Caco-2 (cell line): ENCODE data around the gene TTC9C. TPM values are rescaled to one million over a fixed set of nuclear protein-coding genes. Genes with fewer than 3 reads are reported as not detected.

ENCODE experiments used
- BruUV-seq: library from RNA; stranded (reverse); fragments of 400-500 nt; replicated peaks from 2 replicates; lab custom pipeline; 2021; lab: Mats Ljungman, UMichigan
- CTCF ChIA-PET: fragments of 300-600 bp; sonication (Branson Sonifier 250); formaldehyde crosslinking; loops from one replicate; lab custom pipeline; 2022; ENCODE audit warnings: antibody characterized with exemption; lab: Charles Lee
- POLR2A ChIA-PET: fragments of 300-600 bp; sonication (Branson Sonifier 250); formaldehyde crosslinking; loops from one replicate; lab custom pipeline; 2022; ENCODE audit warnings: antibody characterized with exemption; lab: Charles Lee
- DNase-seq, 2 experiments: peaks; one replicate each; pipeline versions ENCODE4 v3.0.0 to v3.0.0-alpha.2; 2020 to 2022
- H3K27me3 ChIP-seq: replicated peaks from 2 replicates; pipeline ENCODE4 v1.6.0; 2011; ENCODE audit warnings: low read length; ENCODE audit not compliant: control insufficient read depth, insufficient read depth
- H3K36me3 ChIP-seq: 2 replicates; pipeline ENCODE4 v1.5.1; 2011; ENCODE audit warnings: low read length; ENCODE audit not compliant: control insufficient read depth, insufficient read depth
- H3K4me1 ChIP-seq: fragments of 250-450 bp; sonication (Bioruptor Pico); 2 replicates; pipeline ENCODE4 v1.5.1; 2020; ENCODE audit warnings: mild to moderate bottlenecking
- H3K4me3 ChIP-seq: 2 replicates; pipeline ENCODE4 v1.5.1; 2011; ENCODE audit warnings: low read depth, mild to moderate bottlenecking, control low read depth, low read length
- H3K9me3 ChIP-seq: fragments of 250-450 bp; sonication (Bioruptor Pico); 2 replicates; pipeline ENCODE4 v1.5.1; 2020; ENCODE audit warnings: mild to moderate bottlenecking, moderate library complexity
- H3K27ac Mint-ChIP-seq: one replicate; pipeline ENCODE4 v1.8.0; 2022; ENCODE audit warnings: mixed read lengths; ENCODE audit not compliant: unreplicated experiment
- H3K27me3 Mint-ChIP-seq: one replicate; pipeline ENCODE4 v1.8.0; 2022; ENCODE audit warnings: mixed read lengths; ENCODE audit not compliant: insufficient read depth, unreplicated experiment
- H3K36me3 Mint-ChIP-seq: one replicate; pipeline ENCODE4 v1.8.0; 2022; ENCODE audit warnings: mild to moderate bottlenecking, mixed read lengths; ENCODE audit not compliant: insufficient read depth, unreplicated experiment
- H3K4me1 Mint-ChIP-seq: one replicate; pipeline ENCODE4 v1.8.0; 2022; ENCODE audit warnings: low read depth, mixed read lengths; ENCODE audit not compliant: unreplicated experiment
- H3K4me3 Mint-ChIP-seq: one replicate; pipeline ENCODE4 v1.8.0; 2022; ENCODE audit warnings: mild to moderate bottlenecking, moderate library complexity, mixed read lengths; ENCODE audit not compliant: unreplicated experiment
- H3K9me3 Mint-ChIP-seq: one replicate; pipeline ENCODE4 v1.8.0; 2022; ENCODE audit warnings: mixed read lengths; ENCODE audit not compliant: unreplicated experiment
- intact Hi-C: fragments of 100-400 bp; cut with micrococcal nuclease; formaldehyde crosslinking; loops from one replicate; pipeline ENCODE4 v1.10.0; 2022; ENCODE audit not compliant: unreplicated experiment
- total RNA-seq: library from RNA; stranded (reverse); gene quantifications from 2 replicates; pipeline ENCODE4 v1.2.3, GENCODE V29; 2022
- TF ChIP-seq, protein P1 (sequence below), 2 experiments: fragments of 200-600 bp in 1 of 2; IDR thresholded peaks; 1 replicate in 1 of 2; 2 replicates in 1 of 2; pipeline versions ENCODE4 v1.5.1 to v1.8.0; 2011 to 2022; ENCODE audit warnings: antibody characterized with exemption in 1 of 2, control low read depth in 1 of 2, inconsistent platforms in 1 of 2, low read depth in 1 of 2, low read length in 1 of 2, mild to moderate bottlenecking in 1 of 2, moderate library complexity in 1 of 2; ENCODE audit not compliant: insufficient read depth in 1 of 2, severe bottlenecking in 1 of 2, unreplicated experiment in 1 of 2

TTC9C gene
- total RNA-seq, 1 experiment from 2014 or later = 53.6 TPM

DNA sequence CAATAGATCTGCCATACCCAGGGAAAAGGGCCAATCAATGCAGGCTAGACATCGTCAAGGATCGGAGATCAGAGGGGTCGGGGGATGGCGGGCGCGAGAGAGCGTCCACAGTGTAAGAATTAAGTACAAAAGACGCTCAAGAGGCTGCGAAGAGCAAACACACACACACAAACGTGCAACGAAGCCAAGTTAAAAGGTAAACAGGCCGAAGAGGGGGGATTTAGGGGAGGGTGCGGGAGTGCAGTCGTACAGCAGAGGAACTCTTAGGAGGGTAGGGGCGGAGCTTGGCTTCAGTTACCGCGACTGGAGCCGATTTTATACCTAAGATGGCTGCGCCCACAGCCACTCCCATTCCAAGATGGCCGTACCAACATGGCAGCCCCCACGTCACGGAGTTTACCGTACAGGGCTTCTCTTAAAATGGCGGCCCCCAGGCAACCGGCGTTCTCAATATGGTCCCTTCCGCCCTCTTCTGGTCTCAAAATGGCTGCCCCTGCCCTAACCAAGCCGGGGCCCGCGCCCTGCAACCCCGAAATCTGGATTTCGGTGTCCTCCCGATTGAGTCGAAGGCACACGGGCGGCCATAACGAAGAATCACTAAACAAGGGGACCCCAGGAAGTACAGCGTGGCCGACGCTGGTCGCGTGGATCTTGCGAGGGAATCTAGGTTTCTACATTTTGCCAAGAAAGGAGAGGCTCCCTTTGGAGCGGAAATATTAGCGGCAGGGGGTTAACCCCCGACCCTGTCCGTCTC lies 18.9 kb upstream of the TTC9C start:
- no TSS peak for BruUV-seq
- no peaks in the 10 kb centered on the region for H3K27me3 Mint-ChIP-seq
- H3K9me3 Mint-ChIP-seq = no peaks in the 10 kb centered on the region
- intact Hi-C loops = no loop called here
- ChIA-PET CTCF (no interaction called here), POLR2A (interaction anchor here (1.0 kb wide), 1 partner anchor 19 kb away, joined by 4 read pairs; the partner anchor contains the start of gene TTC9C)
- H3K36me3 Mint-ChIP-seq = peaks cover 94% of the 10 kb centered on the region
- no peaks in the 10 kb centered on the region for H3K9me3 ChIP-seq
- DNase-seq = no peak
- H3K36me3 ChIP-seq = 0 out of 2 replicates have a peak, but pooled peaks cover 3% of the 10 kb centered on the region
- H3K4me1 ChIP-seq = peaks cover 26% of the 10 kb centered on the region
- TF ChIP-seq, protein P1, sequence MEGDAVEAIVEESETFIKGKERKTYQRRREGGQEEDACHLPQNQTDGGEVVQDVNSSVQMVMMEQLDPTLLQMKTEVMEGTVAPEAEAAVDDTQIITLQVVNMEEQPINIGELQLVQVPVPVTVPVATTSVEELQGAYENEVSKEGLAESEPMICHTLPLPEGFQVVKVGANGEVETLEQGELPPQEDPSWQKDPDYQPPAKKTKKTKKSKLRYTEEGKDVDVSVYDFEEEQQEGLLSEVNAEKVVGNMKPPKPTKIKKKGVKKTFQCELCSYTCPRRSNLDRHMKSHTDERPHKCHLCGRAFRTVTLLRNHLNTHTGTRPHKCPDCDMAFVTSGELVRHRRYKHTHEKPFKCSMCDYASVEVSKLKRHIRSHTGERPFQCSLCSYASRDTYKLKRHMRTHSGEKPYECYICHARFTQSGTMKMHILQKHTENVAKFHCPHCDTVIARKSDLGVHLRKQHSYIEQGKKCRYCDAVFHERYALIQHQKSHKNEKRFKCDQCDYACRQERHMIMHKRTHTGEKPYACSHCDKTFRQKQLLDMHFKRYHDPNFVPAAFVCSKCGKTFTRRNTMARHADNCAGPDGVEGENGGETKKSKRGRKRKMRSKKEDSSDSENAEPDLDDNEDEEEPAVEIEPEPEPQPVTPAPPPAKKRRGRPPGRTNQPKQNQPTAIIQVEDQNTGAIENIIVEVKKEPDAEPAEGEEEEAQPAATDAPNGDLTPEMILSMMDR (IDR thresholded peaks at IDR 0.05; ENCODE audit: insufficient read depth in 1 of 2, low read depth in 1 of 2, low read length in 1 of 2, severe bottlenecking in 1 of 2, unreplicated experiment in 1 of 2) = no peak
- H3K4me3 Mint-ChIP-seq = no peak overlapping the region
- no peaks in the 10 kb centered on the region for H3K27me3 ChIP-seq
- H3K4me3 ChIP-seq = no peak overlapping the region
- no peak overlapping the region for H3K27ac Mint-ChIP-seq
- H3K4me1 Mint-ChIP-seq = peaks cover 33% of the 10 kb centered on the region

DNA sequence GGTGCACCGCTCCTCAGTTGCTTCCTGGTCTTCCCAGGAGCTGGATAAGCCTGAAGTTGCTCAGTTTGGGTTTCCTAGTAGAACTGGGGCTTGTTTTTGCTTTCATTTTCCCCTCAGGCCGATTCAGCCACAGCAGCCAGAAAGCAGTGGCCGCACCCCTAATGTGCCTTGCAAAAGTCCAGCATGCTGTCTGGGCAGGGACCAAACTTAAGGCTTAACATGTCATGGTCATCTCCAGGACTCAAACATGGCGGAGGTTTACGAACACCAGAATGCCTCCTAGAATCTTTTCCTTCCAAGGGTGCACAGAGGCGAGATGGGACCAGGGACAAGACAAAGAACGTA lies 18.3 kb upstream of the TTC9C start:
- CTCF ChIA-PET = interaction anchor here (0.7 kb wide), 1 partner anchor 10 kb away, joined by 3 read pairs; no protein-coding TSS in a partner anchor
- no peaks in the 10 kb centered on the region for H3K27me3 Mint-ChIP-seq
- H3K9me3 Mint-ChIP-seq = no peaks in the 10 kb centered on the region
- peaks cover 99% of the 10 kb centered on the region for H3K36me3 Mint-ChIP-seq
- POLR2A ChIA-PET = no interaction called here
- H3K4me1 Mint-ChIP-seq = peaks cover 38% of the 10 kb centered on the region
- H3K9me3 ChIP-seq = no peaks in the 10 kb centered on the region
- TF ChIP-seq, protein P1 (IDR thresholded peaks at IDR 0.05; ENCODE audit: insufficient read depth in 1 of 2, low read depth in 1 of 2, low read length in 1 of 2, severe bottlenecking in 1 of 2, unreplicated experiment in 1 of 2) = no peak
- H3K4me1 ChIP-seq = peaks cover 30% of the 10 kb centered on the region
- no peak overlapping the region for H3K4me3 ChIP-seq
- BruUV-seq = no TSS peak
- H3K27me3 ChIP-seq = no peaks in the 10 kb centered on the region
- no peak for DNase-seq
- H3K4me3 Mint-ChIP-seq = no peak overlapping the region
- intact Hi-C loops = no loop called here
- peaks cover 6% of the 10 kb centered on the region; the same call in 1 of the 2 replicates for H3K36me3 ChIP-seq
- H3K27ac Mint-ChIP-seq = no peak overlapping the region

DNA sequence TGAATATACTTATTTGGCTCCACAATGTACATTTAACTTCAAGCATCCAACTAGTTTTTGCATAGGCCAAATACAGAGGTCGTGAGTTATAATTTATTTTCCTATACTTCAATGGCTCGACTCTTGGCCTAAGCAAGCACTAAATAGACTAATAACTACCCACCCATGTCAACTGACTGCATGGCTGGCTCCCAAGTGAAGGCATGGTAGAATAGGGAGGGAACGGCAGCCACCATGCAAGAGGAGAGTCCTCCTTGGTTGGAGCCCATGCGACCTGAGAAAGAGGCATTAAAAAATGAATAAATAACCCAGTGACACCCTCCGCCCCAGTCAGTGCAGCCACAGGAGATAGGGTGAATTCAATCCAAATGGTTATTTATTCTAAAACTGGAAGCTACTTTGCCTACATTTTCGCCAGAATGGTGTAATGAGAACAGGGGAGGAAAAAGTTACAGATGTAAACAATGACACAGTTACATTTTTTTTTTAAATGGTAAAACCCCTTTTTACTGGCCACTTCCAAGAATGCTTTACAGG lies 15.9 kb upstream of the TTC9C start:
- Mint-ChIP-seq H3K27ac (no peak overlapping the region), H3K27me3 (no peaks in the 10 kb centered on the region), H3K9me3 (no peaks in the 10 kb centered on the region), H3K36me3 (peaks cover 100% of the 10 kb centered on the region), H3K4me1 (peaks cover 29% of the 10 kb centered on the region), H3K4me3 (no peak overlapping the region)
- CTCF ChIA-PET = no interaction called here
- POLR2A ChIA-PET = interaction anchor here (2.0 kb wide), 1 partner anchor 47 kb away, joined by 7 read pairs; the partner anchor contains the start of genes C11orf98 and CSKMT
- Histone ChIP-seq H3K36me3 (peaks cover 10% of the 10 kb centered on the region), H3K4me1 (peaks cover 21% of the 10 kb centered on the region), H3K9me3 (no peaks in the 10 kb centered on the region), H3K4me3 (no peak overlapping the region), H3K27me3 (no peaks in the 10 kb centered on the region)
- intact Hi-C loops = loop anchor here (2.0 kb wide), 1 partner anchor 14 kb away; the partner anchor contains the start of gene HNRNPUL2
- no peak for DNase-seq
- BruUV-seq = no TSS peak
- TF ChIP-seq, protein P1 (IDR thresholded peaks at IDR 0.05; ENCODE audit: insufficient read depth in 1 of 2, low read depth in 1 of 2, low read length in 1 of 2, severe bottlenecking in 1 of 2, unreplicated experiment in 1 of 2) = no peak
